ENCODE measurements around the gene USP6NL. TPM values are rescaled to one million over a fixed set of nuclear protein-coding genes. Genes with fewer than 3 reads are reported as not detected.
"Not testable (repeated sequence)": the region's sequence is repeated elsewhere in the genome, so short reads cannot be mapped to it uniquely, and the experiment has no call there.

USP6NL gene
- total RNA-seq, 4 donors from 2014 or later: 10.4 to 14.9 (median 13.2) TPM

- TF ChIP-seq POLR2A (IDR thresholded peaks at IDR 0.05; ENCODE audit: low read depth): no peak
- no peak for TF ChIP-seq CTCF (IDR thresholded peaks at IDR 0.05)
- no peak for TF ChIP-seq EP300 (IDR thresholded peaks at IDR 0.05)
- TF ChIP-seq POLR2AphosphoS5 (IDR thresholded peaks at IDR 0.05): no peak
- no peak overlapping the region for H3K4me3 ChIP-seq
- H3K9me3 ChIP-seq: no peaks in the 10 kb centered on the region
- H3K27me3 ChIP-seq: no peaks in the 10 kb centered on the region
- 82% methylated on average over 8 of the region's 8 CpGs for WGBS
- no peaks in the 10 kb centered on the region for H3K4me1 ChIP-seq
- DNase-seq (ENCODE audit: extremely low spot score): no peak
- intact Hi-C loops (cut with DNase I): no loop called here
- no peaks in the 10 kb centered on the region for H3K36me3 ChIP-seq
- H3K27ac ChIP-seq (replicated peaks in 1 of 4): no peak overlapping the region
Measured at GRCh38 chr10:11631890-11632587, 20.6 kb upstream of the USP6NL start.

- intact Hi-C loops (cut with DNase I): no loop called here
- Histone ChIP-seq H3K36me3 (no peaks in the 10 kb centered on the region), H3K9me3 (no peaks in the 10 kb centered on the region), H3K4me3 (no peak overlapping the region), H3K27ac (replicated peaks in 1 of 4) (no peak overlapping the region), H3K4me1 (no peaks in the 10 kb centered on the region), H3K27me3 (no peaks in the 10 kb centered on the region)
- WGBS: 94% methylated on average over 11 of the region's 11 CpGs
- no peak for DNase-seq (ENCODE audit: extremely low spot score)
- TF ChIP-seq POLR2A (IDR thresholded peaks at IDR 0.05; ENCODE audit: low read depth) (no peak), POLR2AphosphoS5 (IDR thresholded peaks at IDR 0.05) (no peak)
Measured at GRCh38 chr10:11631291-11631690, 19.8 kb upstream of the USP6NL start.

GRCh38 chr10:11629731-11630130 lies 18.3 kb upstream of the USP6NL start:
- H3K4me3 ChIP-seq: no peak overlapping the region
- no peaks in the 10 kb centered on the region for H3K4me1 ChIP-seq
- no peaks in the 10 kb centered on the region for H3K36me3 ChIP-seq
- TF ChIP-seq CTCF (IDR thresholded peaks at IDR 0.05): no peak
- no peak for TF ChIP-seq POLR2AphosphoS5 (IDR thresholded peaks at IDR 0.05)
- no peak for TF ChIP-seq EP300 (IDR thresholded peaks at IDR 0.05)
- no peak for TF ChIP-seq POLR2A (IDR thresholded peaks at IDR 0.05; ENCODE audit: low read depth)
- no peak overlapping the region for H3K27ac ChIP-seq (replicated peaks in 1 of 4)
- no peak for DNase-seq (ENCODE audit: extremely low spot score)
- intact Hi-C loops (cut with DNase I): no loop called here
- 91% methylated on average over 6 of the region's 6 CpGs for WGBS
- H3K27me3 ChIP-seq: no peaks in the 10 kb centered on the region
- no peaks in the 10 kb centered on the region for H3K9me3 ChIP-seq

GRCh38 chr10:11627941-11628340 lies 16.5 kb upstream of the USP6NL start:
- H3K9me3 ChIP-seq; intact Hi-C loops (cut with DNase I); H3K36me3 ChIP-seq; H3K27me3 ChIP-seq; H3K27ac ChIP-seq (replicated peaks in 1 of 4); H3K4me3 ChIP-seq; DNase-seq (ENCODE audit: extremely low spot score); H3K4me1 ChIP-seq: not testable (repeated sequence)
- WGBS: 80% methylated on average over 8 of the region's 8 CpGs

GRCh38 chr10:11626071-11626470 lies 14.6 kb upstream of the USP6NL start:
- 71% methylated on average over 1 of the region's 3 CpGs for WGBS
- H3K9me3 ChIP-seq: no peaks in the 10 kb centered on the region
- H3K4me3 ChIP-seq: no peak overlapping the region
- no peaks in the 10 kb centered on the region for H3K27me3 ChIP-seq
- no peak for TF ChIP-seq POLR2AphosphoS5 (IDR thresholded peaks at IDR 0.05)
- TF ChIP-seq POLR2A (IDR thresholded peaks at IDR 0.05; ENCODE audit: low read depth): no peak
- TF ChIP-seq EP300 (IDR thresholded peaks at IDR 0.05): no peak
- no peak for TF ChIP-seq CTCF (IDR thresholded peaks at IDR 0.05)
- no peaks in the 10 kb centered on the region for H3K4me1 ChIP-seq
- DNase-seq (ENCODE audit: extremely low spot score): no peak
- H3K36me3 ChIP-seq: no peaks in the 10 kb centered on the region
- H3K27ac ChIP-seq (replicated peaks in 1 of 4): no peak overlapping the region
- intact Hi-C loops (cut with DNase I): no loop called here

All from esophagus muscularis mucosa (tissue), 4 donors.